PC-9 (cell line): ENCODE results near the gene MBNL3.

Experiments used
- EZH2 ChIP-seq: fragments of 200-600 bp; sonication (generic); IDR thresholded peaks from 2 replicates; pipeline ENCODE4 v1.8.0; 2017; ENCODE audit warnings: antibody characterized with exemption, low read depth
- TF ChIP-seq, protein P1 (sequence below): fragments of 200-600 bp; sonication (generic); conservative IDR thresholded peaks from 2 replicates; pipeline ENCODE4 v1.6.1; 2017; ENCODE audit warnings: mixed run types, antibody characterized with exemption, mild to moderate bottlenecking, moderate library complexity

DNA sequence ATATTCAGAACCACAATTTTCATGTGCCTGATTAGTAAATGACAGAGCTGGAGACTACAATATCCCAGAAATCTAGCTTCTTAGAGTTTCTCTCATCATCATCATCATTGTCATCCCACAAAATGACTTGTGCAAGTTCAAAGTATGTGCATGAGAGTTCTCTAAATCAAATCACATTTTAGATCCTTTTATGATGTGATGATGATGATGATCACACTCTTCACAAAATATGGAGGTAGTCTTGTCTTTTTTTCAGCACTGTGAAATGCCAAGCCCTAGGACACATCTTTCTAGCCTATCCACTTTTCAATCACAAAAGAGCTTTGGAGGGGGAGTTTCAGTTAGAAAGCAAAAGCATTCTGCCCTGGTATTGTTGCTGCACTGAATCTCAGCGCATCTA, 7.4 kb downstream of the MBNL3 start:
- TF ChIP-seq, protein P1, sequence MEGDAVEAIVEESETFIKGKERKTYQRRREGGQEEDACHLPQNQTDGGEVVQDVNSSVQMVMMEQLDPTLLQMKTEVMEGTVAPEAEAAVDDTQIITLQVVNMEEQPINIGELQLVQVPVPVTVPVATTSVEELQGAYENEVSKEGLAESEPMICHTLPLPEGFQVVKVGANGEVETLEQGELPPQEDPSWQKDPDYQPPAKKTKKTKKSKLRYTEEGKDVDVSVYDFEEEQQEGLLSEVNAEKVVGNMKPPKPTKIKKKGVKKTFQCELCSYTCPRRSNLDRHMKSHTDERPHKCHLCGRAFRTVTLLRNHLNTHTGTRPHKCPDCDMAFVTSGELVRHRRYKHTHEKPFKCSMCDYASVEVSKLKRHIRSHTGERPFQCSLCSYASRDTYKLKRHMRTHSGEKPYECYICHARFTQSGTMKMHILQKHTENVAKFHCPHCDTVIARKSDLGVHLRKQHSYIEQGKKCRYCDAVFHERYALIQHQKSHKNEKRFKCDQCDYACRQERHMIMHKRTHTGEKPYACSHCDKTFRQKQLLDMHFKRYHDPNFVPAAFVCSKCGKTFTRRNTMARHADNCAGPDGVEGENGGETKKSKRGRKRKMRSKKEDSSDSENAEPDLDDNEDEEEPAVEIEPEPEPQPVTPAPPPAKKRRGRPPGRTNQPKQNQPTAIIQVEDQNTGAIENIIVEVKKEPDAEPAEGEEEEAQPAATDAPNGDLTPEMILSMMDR, result no peak
- TF ChIP-seq EZH2, result no peak
